COLO668 (cell line): ENCODE results near the gene SCAND1.
A peak's percentile ranks its signal among the peaks of the same experiment; 100 is the strongest.

Experiments used
- DNase-seq: peaks from one replicate; lab custom pipeline; 2025; ENCODE audit not compliant: unreplicated experiment; lab: John Stamatoyannopoulos, UW

The SCAND1 gene

GRCh38 chr20:35908007-35908406 lies 46.3 kb downstream of the SCAND1 start:
- peak; percentile 26 for DNase-seq

DNA sequence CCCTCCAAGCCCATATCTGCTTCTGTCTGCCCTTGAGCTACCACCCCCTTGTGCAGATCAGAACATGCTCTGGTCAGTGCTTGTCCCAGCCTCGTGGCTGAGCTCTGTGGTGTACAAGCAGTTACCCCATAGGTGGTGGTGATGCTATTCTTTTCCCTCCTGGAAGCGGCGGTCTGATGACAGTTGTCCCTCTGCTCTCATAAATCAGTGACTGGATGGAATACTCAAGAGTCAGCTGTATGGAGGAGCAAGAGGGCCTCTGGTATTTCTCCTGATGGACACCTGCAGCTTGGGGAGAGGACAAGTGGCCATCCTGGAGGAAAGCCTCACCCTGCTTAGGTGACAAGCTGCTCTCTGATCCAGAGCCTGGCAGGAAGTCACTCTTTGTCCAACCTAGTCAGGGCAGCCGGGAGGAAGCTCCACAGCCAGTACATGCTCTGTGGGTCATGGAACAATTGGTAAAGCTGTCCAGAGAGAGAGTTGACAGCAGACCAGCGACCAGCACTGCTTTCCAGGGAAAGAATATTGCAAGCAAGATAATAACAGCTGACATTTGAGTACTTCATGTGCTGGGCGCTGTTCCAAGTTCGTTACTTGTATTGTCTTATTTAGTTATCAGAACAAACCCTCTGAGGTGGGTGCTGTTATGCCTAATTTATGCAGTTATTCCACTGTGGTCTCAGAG lies 47.1 kb downstream of the SCAND1 start:
- DNase-seq = no peak

DNA sequence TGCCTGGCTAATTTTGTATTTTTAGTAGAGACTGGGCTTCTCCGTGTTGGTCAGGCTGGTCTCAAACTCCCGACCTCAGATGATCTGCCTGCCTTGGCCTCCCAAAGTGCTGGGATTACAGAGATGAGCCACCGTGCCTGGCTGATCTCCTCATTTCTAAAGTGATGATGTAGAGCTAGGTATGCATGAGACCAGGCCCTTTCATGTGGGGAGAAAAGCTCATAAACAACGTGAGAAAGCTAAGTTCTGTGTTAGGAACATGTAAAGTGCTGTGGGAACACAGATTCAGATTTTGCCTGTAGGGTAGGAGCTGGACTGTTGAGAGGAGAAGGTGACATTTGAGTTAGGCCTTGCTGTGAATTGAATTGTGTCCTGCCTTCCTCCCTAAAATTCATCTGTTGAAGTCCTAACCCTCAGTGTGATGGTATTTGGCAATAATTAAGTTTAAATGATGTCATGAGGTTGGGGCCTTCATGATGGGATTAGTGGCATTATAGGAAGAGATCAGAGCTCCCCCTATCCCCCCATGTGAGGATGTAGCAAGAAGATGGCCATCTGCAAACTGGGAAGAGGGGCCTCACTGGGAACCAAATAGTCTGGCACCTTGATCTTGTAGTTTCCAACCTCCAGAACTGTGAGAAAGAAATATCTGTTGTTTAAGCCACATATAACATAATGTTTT lies 49.2 kb downstream of the SCAND1 start:
- DNase-seq = no peak

GRCh38 chr20:35903843-35904242 lies 50.5 kb downstream of the SCAND1 start:
- no peak for DNase-seq
